Measurements from ENCODE around the gene PIWIL4.

- TF ChIP-seq NFIC (IDR thresholded peaks at IDR 0.05; ENCODE audit: borderline replicate concordance) (no peak), REST (IDR thresholded peaks at IDR 0.05; ENCODE audit: low read depth, low read length) (no peak), CTCF (IDR thresholded peaks at IDR 0.05) (no peak)
Measured at GRCh38 chr11:94536386-94536785, 30.8 kb upstream of the PIWIL4 start.

Data from SK-N-SH (cell line).